Measurements from ENCODE around the gene ROBO1.
"Not testable (repeated sequence)": the region's sequence is repeated elsewhere in the genome, so short reads cannot be mapped to it uniquely, and the experiment has no call there.

ROBO1 gene

GRCh38 chr3:79543218-79543982, 224.4 kb downstream of the ROBO1 start:
- no peak for DNase-seq

GRCh38 chr3:79534727-79535126, 233.1 kb downstream of the ROBO1 start:
- DNase-seq, result no peak

- no peak for DNase-seq
Observed at GRCh38 chr3:79531566-79532295, 236.1 kb downstream of the ROBO1 start.

- DNase-seq, result peak; percentile 53 to 57
Observed at GRCh38 chr3:79521221-79521848, 246.5 kb downstream of the ROBO1 start.

GRCh38 chr3:79517766-79518413, 249.9 kb downstream of the ROBO1 start:
- peak; percentile 55 to 73 for DNase-seq

- DNase-seq, result no peak
Observed at GRCh38 chr3:79516795-79517194, 251.0 kb downstream of the ROBO1 start.

GRCh38 chr3:79515072-79515471, 252.7 kb downstream of the ROBO1 start:
- DNase-seq, result no peak

GRCh38 chr3:79514069-79514468, 253.7 kb downstream of the ROBO1 start:
- no peak for DNase-seq

- DNase-seq, result no peak
Observed at GRCh38 chr3:79506751-79507150, 261.0 kb downstream of the ROBO1 start.

- DNase-seq, result not testable (repeated sequence)
Observed at GRCh38 chr3:79502216-79502681, 265.5 kb downstream of the ROBO1 start.

GRCh38 chr3:79497447-79498111, 270.2 kb downstream of the ROBO1 start:
- peak; percentile 32 to 64 for DNase-seq

- no peak for DNase-seq
Observed at GRCh38 chr3:79491029-79491641, 276.7 kb downstream of the ROBO1 start.

GRCh38 chr3:79490165-79491028, 277.4 kb downstream of the ROBO1 start:
- no peak for DNase-seq

GRCh38 chr3:79488407-79488806, 279.4 kb downstream of the ROBO1 start:
- DNase-seq, result no peak

- DNase-seq, result no peak
Observed at GRCh38 chr3:79480746-79481145, 287.1 kb downstream of the ROBO1 start.

GRCh38 chr3:79478620-79479019, 289.2 kb downstream of the ROBO1 start:
- DNase-seq, result no peak

- no peak for DNase-seq
Observed at GRCh38 chr3:79477242-79477641, 290.6 kb downstream of the ROBO1 start.

- DNase-seq, result no peak
Observed at GRCh38 chr3:79473993-79474392, 293.8 kb downstream of the ROBO1 start.

GRCh38 chr3:79467721-79468120, 300.1 kb downstream of the ROBO1 start:
- no peak for DNase-seq

- no peak for DNase-seq
Observed at GRCh38 chr3:79461129-79461792, 306.5 kb downstream of the ROBO1 start.

- no peak for DNase-seq
Observed at GRCh38 chr3:79453600-79453999, 314.2 kb downstream of the ROBO1 start.
